Thyroid gland (tissue), 4 donors: ENCODE data around the gene PIP4K2B.

ENCODE experiments used
- POLR2A ChIP-seq, 2 donors: fragments of 450-650 bp; IDR thresholded peaks; one replicate each; pipeline ENCODE4 v1.6.1; 2017; ENCODE audit warnings: antibody characterized with exemption in 2 of 2, mild to moderate bottlenecking in 2 of 2, moderate library complexity in 1 of 2
- TF ChIP-seq, protein P1 (sequence below), 6 experiments: fragments of 200-600 bp in 3 of 6; fragments of 450-650 bp in 3 of 6; sonication (generic) in 3 of 6; IDR thresholded peaks; one replicate each; pipeline ENCODE4 v1.5.1; 2016 to 2019; ENCODE audit warnings: antibody characterized with exemption in 6 of 6, mild to moderate bottlenecking in 2 of 6, inconsistent platforms in 1 of 6, moderate library complexity in 1 of 6

DNA sequence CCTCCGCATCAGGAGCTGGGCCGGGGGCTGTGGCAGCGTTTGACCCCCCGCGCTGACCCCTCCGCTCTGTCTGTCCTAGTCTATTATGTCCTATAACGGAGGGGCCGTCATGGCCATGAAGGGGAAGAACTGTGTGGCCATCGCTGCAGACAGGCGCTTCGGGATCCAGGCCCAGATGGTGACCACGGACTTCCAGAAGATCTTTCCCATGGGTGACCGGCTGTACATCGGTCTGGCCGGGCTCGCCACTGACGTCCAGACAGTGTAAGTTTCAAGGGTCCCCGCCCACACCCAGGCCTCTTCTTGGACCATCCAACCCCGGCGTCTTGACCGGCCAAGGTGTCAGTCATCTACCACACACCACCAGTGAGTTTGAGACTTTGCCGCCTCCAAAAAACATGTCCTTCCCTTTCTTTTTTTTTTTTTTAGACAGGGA, 46.3 kb downstream of the PIP4K2B start:
- TF ChIP-seq, protein P1, sequence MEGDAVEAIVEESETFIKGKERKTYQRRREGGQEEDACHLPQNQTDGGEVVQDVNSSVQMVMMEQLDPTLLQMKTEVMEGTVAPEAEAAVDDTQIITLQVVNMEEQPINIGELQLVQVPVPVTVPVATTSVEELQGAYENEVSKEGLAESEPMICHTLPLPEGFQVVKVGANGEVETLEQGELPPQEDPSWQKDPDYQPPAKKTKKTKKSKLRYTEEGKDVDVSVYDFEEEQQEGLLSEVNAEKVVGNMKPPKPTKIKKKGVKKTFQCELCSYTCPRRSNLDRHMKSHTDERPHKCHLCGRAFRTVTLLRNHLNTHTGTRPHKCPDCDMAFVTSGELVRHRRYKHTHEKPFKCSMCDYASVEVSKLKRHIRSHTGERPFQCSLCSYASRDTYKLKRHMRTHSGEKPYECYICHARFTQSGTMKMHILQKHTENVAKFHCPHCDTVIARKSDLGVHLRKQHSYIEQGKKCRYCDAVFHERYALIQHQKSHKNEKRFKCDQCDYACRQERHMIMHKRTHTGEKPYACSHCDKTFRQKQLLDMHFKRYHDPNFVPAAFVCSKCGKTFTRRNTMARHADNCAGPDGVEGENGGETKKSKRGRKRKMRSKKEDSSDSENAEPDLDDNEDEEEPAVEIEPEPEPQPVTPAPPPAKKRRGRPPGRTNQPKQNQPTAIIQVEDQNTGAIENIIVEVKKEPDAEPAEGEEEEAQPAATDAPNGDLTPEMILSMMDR (IDR thresholded peaks at IDR 0.05) = no peak
- no peak for TF ChIP-seq POLR2A (IDR thresholded peaks at IDR 0.05)
